Measurements from ENCODE around the gene NRXN3. TPM values are rescaled to one million over a fixed set of nuclear protein-coding genes. Genes with fewer than 3 reads are reported as not detected.

The NRXN3 gene
- total and polyA plus RNA-seq, 2 of the 13 experiments (the other 11 are each of a cell fraction or from before 2014, with no cell fraction given) = 0.03 TPM; not detected in 1

DNA sequence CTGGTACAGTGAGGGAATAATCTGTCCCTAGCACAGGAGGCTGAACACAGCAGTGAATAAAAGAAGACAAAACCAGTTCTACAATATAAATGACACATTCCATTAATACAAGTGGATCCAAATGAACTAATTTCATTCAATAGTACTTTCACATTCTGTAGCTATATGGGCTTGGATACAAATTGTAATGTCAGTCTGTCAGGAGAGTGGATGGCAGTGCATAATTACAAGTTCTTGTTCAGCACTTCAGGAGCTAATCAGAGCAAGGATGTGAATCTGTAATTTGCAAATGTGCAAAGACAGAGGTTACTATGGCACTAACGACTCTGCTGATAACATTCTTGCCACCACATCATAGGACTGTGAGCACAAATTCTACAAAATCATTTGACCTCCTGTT is 1343.3 kb downstream of the NRXN3 start (continued):
- no peak for TF ChIP-seq MATR3 (CRISPR knock-in tag; IDR thresholded peaks at IDR 0.05)
- TF ChIP-seq ZZZ3 (CRISPR knock-in tag; IDR thresholded peaks at IDR 0.05; ENCODE audit: borderline replicate concordance) = no peak
- TF ChIP-seq ZNF326 (CRISPR knock-in tag; IDR thresholded peaks at IDR 0.05; ENCODE audit: borderline replicate concordance) = no peak
- TF ChIP-seq, protein P1, sequence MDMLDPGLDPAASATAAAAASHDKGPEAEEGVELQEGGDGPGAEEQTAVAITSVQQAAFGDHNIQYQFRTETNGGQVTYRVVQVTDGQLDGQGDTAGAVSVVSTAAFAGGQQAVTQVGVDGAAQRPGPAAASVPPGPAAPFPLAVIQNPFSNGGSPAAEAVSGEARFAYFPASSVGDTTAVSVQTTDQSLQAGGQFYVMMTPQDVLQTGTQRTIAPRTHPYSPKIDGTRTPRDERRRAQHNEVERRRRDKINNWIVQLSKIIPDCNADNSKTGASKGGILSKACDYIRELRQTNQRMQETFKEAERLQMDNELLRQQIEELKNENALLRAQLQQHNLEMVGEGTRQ (IDR thresholded peaks at IDR 0.05; ENCODE audit: low read depth, low read length) = no peak
- TF ChIP-seq, protein P1 (CRISPR knock-in tag; IDR thresholded peaks at IDR 0.05; ENCODE audit: borderline replicate concordance) = no peak
- TF ChIP-seq CBX5 (CRISPR knock-in tag; IDR thresholded peaks at IDR 0.05; ENCODE audit: borderline replicate concordance) = no peak
- TF ChIP-seq ATF7 (IDR thresholded peaks at IDR 0.05) = no peak
- TF ChIP-seq ATF7 (CRISPR knock-in tag; IDR thresholded peaks at IDR 0.05) = no peak

DNA sequence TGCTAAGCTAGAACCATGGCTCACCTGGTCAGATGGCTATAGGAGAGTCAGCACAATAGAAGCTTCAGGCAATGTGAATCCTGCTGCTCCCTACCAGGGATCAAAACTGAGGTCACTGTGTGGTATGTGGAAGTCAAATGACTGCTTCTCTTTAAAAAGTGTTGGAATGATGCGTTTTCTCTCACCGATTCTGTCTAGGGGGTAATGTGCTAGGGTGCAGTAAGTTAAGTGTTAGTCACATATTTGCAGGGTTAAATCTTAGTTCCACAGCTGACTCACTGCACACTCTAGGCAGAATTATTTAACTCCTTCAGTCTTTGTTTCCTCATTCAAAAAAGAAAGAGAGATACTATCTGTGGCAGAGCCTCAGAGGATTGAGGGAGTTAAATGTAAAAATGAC is 1344.5 kb downstream of the NRXN3 start:
- Histone ChIP-seq H3K4me3 (replicated peaks in 1 of 3; ENCODE audit: insufficient read depth in 1 of 3, low read depth in 2 of 3, low read length in 3 of 3) (no peak overlapping the region), H2AFZ (ENCODE audit: low read length) (no peak overlapping the region), H3K36me3 (replicated peaks in 1 of 2; ENCODE audit: control insufficient read depth in 1 of 2, insufficient read depth in 2 of 2, low read length in 2 of 2) (no peaks in the 10 kb centered on the region), H3K9me3 (ENCODE audit: low read length) (peaks cover 63% of the 10 kb centered on the region), H3K27me3 (ENCODE audit: control insufficient read depth in 1 of 2, insufficient read depth in 2 of 2, low read length in 2 of 2) (no peaks in the 10 kb centered on the region), H4K20me1 (ENCODE audit: insufficient read depth, low read length) (no peaks in the 10 kb centered on the region), H3K9ac (ENCODE audit: insufficient read depth, low read depth, low read length) (no peak overlapping the region), H3K4me2 (ENCODE audit: low read depth, low read length) (no peak overlapping the region), H3K27ac (ENCODE audit: extremely low read length, insufficient read depth, low read length) (no peak overlapping the region), H3K79me2 (ENCODE audit: insufficient read depth, low read length) (no peaks in the 10 kb centered on the region), H3K4me1 (ENCODE audit: insufficient read depth, low read length) (no peaks in the 10 kb centered on the region)
- no peak for DNase-seq (ENCODE audit: low spot score)
- BruUV-seq (replicated peaks) = no TSS peak
- WGBS (ENCODE audit: low lambda C conversion rate) = 0% methylated on average over 2 of the region's 2 CpGs
- FAIRE-seq = no peak
- intact Hi-C loops (cut with micrococcal nuclease; ENCODE audit: unreplicated experiment) (loop anchor here (5.0 kb wide), 1 partner anchor 1233 kb away; no protein-coding TSS in a partner anchor), in situ Hi-C loops (cut with HindIII; ENCODE audit: extremely low pct_ligation_motif_present, low pct_unique_long_range_greater_than_20kb) (no loop called here)
- POLR2A ChIA-PET = no interaction called here
- CTCF ChIA-PET (ENCODE audit: low intra/inter-chr PET ratio, low total read pairs) = no interaction called here
- ATAC-seq = no peak
- no peak for TF ChIP-seq TBX3 (IDR thresholded peaks at IDR 0.05; ENCODE audit: borderline replicate concordance)
- no peak for TF ChIP-seq ZFP37 (CRISPR knock-in tag; IDR thresholded peaks at IDR 0.05; ENCODE audit: borderline replicate concordance)
- no peak for TF ChIP-seq E2F2 (CRISPR knock-in tag; IDR thresholded peaks at IDR 0.05; ENCODE audit: borderline replicate concordance)
- no peak for TF ChIP-seq ZNF17 (CRISPR knock-in tag; IDR thresholded peaks at IDR 0.05)
- TF ChIP-seq, protein P2, sequence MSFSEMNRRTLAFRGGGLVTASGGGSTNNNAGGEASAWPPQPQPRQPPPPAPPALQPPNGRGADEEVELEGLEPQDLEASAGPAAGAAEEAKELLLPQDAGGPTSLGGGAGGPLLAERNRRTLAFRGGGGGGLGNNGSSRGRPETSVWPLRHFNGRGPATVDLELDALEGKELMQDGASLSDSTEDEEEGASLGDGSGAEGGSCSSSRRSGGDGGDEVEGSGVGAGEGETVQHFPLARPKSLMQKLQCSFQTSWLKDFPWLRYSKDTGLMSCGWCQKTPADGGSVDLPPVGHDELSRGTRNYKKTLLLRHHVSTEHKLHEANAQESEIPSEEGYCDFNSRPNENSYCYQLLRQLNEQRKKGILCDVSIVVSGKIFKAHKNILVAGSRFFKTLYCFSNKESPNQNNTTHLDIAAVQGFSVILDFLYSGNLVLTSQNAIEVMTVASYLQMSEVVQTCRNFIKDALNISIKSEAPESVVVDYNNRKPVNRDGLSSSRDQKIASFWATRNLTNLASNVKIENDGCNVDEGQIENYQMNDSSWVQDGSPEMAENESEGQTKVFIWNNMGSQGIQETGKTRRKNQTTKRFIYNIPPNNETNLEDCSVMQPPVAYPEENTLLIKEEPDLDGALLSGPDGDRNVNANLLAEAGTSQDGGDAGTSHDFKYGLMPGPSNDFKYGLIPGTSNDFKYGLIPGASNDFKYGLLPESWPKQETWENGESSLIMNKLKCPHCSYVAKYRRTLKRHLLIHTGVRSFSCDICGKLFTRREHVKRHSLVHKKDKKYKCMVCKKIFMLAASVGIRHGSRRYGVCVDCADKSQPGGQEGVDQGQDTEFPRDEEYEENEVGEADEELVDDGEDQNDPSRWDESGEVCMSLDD (CRISPR knock-in tag; IDR thresholded peaks at IDR 0.05; ENCODE audit: borderline replicate concordance) = no peak
- TF ChIP-seq ZNF691 (CRISPR knock-in tag; IDR thresholded peaks at IDR 0.05; ENCODE audit: borderline replicate concordance, low read depth) = no peak
- TF ChIP-seq HNF4G (IDR thresholded peaks at IDR 0.05; ENCODE audit: borderline replicate concordance, low read depth, low read length) = no peak
- TF ChIP-seq HNF4G (CRISPR knock-in tag; IDR thresholded peaks at IDR 0.05; ENCODE audit: borderline replicate concordance, low read depth) = no peak
- TF ChIP-seq ZEB1 (IDR thresholded peaks at IDR 0.05; ENCODE audit: insufficient replicate concordance, low read depth) = no peak

Measured in HepG2 (cell line).